ENCODE measurements around the gene GNPNAT1.

DNA sequence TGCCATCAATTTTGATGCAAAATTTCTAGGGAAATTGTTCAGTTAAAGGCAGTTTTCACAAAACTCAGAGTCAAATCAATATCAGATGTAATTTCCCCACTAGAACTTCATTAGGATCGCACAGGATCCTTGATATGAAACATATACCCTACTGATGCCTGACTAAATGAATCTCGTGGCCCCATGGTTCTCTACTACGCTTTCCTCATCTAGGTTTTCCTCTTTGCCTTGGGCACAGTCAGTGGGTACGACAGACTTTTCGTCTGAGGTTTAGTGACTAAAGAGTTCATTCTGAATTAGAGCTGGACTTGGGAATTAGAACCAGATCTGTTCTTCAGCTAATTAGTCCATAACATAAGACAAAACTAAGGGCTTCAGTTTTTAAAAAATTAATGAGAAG lies 42.5 kb upstream of the GNPNAT1 start:
- TF ChIP-seq EZH2 (IDR thresholded peaks at IDR 0.05; ENCODE audit: low read depth) = no peak
- TF ChIP-seq, protein P1, sequence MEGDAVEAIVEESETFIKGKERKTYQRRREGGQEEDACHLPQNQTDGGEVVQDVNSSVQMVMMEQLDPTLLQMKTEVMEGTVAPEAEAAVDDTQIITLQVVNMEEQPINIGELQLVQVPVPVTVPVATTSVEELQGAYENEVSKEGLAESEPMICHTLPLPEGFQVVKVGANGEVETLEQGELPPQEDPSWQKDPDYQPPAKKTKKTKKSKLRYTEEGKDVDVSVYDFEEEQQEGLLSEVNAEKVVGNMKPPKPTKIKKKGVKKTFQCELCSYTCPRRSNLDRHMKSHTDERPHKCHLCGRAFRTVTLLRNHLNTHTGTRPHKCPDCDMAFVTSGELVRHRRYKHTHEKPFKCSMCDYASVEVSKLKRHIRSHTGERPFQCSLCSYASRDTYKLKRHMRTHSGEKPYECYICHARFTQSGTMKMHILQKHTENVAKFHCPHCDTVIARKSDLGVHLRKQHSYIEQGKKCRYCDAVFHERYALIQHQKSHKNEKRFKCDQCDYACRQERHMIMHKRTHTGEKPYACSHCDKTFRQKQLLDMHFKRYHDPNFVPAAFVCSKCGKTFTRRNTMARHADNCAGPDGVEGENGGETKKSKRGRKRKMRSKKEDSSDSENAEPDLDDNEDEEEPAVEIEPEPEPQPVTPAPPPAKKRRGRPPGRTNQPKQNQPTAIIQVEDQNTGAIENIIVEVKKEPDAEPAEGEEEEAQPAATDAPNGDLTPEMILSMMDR (conservative IDR thresholded peaks at IDR 0.05) = no peak

Data from PC-9 (cell line).